GM12892 (cell line): ENCODE results near the gene TLE1.

Source experiments
- POLR2A ChIP-seq: IDR thresholded peaks from 2 replicates; pipeline ENCODE4 v1.6.1; 2011; ENCODE audit warnings: low read depth, low read length, control low read depth
- POLR2AphosphoS5 ChIP-seq: IDR thresholded peaks from 2 replicates; pipeline ENCODE4 v1.6.1; 2011; ENCODE audit warnings: low read depth, low read length, control low read depth
- TAF1 ChIP-seq: IDR thresholded peaks from 2 replicates; pipeline ENCODE4 v1.6.1; 2011; ENCODE audit warnings: low read depth, mild to moderate bottlenecking, control low read depth, low read length, borderline replicate concordance

DNA sequence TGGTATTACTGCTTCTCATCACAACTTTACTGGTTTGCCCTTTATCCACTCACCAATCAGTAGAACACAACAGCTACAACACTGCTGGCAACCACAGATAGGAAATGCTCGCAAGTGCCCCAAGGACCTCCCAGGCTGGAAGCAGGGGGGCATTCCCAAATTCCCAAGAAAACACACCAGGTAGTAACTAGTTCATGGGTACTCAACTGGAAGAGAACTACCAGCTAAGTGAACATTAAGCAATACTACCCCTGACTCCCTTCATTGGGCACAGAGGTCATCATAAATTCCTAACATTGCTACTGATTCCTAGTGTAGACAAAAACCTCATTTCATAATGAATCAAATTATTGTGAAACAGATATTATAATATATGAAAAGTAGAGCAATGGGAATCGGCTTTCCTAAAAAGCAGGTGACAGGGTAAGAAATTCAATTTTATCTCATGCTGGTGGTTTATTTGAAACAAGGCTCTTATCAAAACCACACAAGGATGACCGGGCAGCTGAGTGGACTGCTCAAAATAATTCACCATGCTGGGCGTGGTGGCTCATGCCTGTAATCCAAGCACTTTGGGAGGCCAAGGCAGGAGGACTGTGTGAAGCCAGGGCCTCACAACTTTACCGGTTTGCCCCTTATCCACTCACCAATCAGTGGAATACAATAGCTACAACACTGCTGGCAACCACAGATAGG, 81.6 kb downstream of the TLE1 start:
- TF ChIP-seq POLR2A (no peak), POLR2AphosphoS5 (no peak), TAF1 (no peak)
